HG03432 (cell line): Measurements from ENCODE around the gene CALD1.

Experiments used
- ATAC-seq: cut with Tn5 transposase; IDR thresholded peaks from one replicate; pipeline ENCODE4 v1.9.1; 2021; ENCODE audit warnings: mild to moderate bottlenecking, moderate library complexity; ENCODE audit not compliant: unreplicated experiment

CALD1 gene

DNA sequence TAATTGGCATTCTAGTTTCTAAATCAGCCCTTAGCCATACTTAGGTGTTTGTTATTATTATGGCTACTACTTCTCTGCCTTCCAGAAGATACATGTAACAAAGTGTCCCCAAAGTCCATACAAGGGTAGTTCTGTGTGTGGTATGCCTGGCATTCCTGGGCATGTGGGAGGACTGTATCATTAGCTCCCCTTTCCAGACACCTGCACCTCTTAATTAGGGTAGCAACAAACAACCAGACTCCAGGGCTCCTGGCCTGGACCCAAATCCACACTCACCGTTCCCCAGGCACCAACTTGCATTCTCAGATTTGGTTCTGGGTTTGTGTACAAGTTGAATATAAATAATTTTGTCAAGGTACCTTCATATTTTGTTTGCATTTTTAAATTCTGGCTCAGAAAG, 15.5 kb upstream of the CALD1 start:
- no peak for ATAC-seq

DNA sequence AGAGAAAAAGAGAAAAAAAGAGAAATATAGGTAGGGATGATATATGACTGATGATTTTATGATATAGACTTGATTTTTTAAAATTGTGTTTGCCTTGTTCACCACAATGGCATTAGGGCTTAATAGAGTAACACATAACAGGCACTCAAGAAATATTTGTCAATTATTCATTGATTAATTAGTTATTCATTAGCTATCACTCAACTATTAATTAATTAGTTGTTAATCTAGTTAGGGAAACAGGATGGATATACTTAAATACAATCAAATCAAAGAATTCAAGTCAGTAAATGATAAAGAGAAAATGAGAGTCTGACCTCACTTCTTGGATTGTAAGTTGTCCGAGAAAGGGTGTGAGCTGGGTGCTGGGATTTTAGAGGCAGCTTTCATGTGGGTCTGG, 15.1 kb upstream of the CALD1 start:
- ATAC-seq = no peak

DNA sequence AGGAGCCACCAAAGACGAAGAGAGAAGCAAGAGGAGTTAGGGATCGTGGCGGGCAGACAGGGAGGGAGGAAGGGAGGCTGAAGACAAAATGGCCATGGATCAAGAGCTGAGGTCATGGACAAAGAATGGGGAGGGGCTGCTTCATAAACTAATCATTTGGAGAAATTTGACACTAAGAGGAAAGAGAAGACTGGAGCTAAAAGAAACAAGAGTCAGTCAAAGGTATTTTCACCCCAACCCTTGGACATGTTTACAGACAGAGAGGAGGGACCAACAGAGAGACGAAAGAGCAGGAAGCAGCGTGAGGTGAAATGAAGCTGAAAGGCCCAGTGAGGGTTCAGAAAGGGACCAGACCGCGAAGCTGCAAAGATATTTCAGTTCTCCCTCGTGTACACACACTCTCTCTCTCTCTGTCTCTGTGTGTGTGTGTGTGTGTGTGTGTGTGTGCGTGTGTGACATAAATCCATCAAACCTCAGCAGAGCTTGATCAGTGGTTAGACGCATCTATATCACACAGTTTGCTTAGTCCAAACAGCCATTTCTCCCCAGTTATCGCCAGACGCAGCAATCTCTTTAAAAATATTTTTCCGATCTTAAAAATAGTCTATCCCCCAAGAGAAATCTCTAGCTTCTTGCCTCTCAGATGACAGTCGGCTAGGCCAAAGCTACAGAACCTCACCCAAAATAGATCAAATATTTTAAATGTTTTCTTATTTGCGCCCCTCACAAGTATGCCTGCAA, 12.5 kb upstream of the CALD1 start:
- ATAC-seq = peak; percentile 88

DNA sequence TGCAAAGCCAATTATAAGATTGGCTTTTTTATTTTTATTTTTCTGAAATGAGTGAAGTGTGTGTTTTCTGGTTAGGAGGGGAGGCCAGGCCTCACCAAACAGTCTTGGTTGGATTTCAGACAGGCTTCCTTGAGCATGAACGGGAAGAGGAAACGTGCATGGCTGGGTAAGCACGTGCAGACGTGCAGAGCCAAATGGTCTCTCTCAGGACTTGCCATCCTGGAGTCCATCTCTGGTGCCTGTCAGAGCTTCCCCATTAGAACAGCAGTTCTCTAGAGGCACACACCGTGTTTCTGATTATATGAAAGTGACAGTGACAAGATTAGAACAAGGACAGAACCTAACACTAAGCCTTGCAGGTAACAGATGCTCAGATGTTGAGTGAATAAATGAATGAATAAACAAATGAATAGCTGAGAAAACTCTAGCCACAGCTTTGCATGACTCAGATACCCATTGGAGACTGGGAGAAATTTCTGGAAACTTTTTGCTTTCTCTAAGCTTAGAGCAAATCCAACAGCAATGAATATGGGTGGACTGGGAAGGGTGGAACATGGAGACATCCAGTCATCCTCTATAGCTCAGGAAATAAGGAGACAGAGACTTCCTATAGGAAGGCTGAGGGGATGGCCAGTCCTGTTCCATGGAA, 11.8 kb upstream of the CALD1 start:
- ATAC-seq = peak; percentile 31

DNA sequence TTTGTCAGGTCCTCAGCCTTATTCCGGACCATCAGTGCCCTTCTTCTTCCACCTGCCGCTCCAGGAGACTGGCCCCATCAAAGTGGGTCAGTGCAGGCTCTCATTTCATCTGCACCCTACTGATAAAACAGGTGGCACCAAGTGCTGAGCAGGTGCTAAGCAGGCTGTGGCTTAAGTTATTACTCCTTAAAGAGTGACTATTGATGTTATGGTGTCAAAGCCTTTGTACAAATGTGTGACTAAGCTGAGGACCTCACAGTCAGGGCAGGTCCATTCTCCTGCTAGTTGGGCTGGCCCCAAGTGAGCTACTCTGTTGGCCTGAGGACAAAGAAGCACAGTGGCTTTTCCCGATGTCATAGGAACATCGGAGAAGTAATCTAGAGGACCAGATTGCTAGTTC, 11.2 kb upstream of the CALD1 start:
- no peak for ATAC-seq

DNA sequence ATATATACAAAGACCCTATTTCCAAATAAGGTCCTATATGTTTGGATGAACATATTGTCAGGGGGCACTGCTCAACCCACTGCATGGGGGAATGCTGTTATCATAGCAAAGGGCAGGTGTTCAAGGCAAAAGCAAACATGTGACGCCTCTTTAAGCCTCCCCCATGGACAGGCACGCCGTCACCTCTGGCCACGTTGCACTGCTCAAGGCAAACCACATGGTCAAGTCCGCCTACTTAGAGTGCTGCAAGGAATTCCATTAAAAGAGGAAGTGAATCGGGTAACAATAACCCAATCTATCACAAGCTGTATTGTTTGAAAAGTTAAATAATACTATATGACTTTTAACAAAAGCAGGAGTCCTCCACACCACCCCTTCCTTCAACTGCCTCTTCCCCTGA, 8.8 kb upstream of the CALD1 start:
- ATAC-seq = no peak

DNA sequence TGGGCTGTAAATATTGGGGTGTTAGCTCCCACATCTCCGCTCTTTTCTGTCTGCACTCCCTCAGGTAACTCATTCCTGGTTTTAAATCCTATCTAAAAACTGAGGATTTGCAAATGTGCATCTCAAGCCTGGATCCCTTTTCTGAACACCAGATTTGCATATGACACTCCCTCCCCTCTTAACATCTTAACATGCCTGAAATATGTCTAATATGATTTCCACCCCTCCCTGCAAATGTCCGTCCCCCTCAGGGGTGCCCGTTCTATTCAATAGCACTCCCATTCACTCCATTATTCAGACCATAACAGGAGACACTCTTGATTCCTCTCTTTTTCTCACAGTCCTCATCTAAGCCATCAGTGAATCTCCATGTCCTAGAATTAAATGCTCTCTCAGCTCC, 8.3 kb upstream of the CALD1 start:
- ATAC-seq = no peak

DNA sequence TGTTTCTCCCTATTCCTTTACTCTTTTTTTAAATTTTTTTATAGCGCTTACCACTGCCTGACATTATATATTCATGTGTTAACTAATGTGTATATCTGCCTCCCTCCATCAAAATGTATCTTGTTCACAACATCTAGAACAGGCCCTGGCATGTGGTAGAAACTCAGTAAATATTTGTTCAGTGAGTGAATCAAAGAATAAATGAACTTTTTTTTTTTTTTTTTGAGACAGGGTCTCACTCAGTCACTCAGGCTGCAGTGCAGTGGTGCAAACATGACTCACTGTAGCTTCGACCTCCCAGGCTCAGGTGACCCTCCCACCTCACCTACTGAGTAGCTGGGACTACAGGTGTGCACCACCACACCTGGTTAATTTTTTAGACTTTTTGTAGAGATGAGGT, 7.5 kb upstream of the CALD1 start:
- ATAC-seq = no peak

DNA sequence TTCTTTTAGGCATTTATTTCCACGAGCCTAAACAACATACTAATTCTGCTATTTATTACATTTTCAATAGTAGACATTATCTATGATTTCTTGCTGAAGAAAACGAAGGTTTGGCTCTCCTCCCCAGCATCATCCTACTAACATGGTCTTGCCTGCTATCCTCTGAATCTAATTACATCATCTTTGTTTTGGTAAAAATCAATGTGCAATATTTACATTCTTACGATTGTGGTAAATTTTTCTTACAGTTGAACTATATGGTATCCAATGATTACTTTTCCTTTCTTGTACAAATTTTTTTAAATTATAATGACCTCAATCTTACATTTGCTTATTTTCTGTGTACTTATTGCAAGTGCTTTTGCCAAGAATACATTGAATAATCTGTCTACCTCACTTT, 7.0 kb upstream of the CALD1 start:
- ATAC-seq = no peak

DNA sequence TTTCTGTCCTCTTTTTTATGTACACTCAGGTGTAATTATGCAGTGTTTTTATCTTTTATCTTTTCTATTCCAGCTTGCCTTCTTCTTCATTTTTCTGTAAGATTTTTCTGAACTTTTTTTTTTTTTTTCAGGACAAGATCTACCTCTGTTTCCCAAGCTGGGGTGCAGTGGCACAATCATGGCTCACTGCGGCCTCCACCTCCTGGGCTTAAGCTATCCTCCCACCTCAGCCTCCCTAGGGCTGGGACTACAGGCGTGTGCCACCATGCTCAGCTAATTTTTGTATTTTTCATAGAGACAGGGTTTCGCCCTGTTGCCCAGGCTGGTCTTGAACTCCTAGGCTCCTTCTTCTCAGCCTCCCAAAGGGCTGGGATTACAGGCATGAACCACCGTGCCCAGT, 6.3 kb upstream of the CALD1 start:
- ATAC-seq = no peak

DNA sequence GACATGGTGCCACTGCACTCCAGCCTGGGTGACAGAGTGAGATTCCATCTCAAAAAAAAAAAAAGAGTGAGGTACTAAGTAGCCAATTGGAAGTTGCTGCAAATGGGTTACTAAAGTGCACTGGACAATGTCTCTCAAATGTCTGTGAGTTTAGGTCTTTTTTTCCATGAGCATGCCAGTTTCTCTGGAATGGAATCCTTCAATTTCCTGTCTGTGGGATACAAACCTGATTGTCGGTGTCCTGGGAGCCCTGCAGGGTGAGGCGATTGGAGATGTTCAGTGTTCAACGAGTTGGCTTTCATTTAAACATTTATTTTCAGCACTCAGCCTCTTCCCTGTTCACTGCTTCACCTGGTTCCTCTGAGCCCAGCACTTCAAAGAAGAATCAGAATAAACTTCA, 5.3 kb upstream of the CALD1 start:
- ATAC-seq = no peak

DNA sequence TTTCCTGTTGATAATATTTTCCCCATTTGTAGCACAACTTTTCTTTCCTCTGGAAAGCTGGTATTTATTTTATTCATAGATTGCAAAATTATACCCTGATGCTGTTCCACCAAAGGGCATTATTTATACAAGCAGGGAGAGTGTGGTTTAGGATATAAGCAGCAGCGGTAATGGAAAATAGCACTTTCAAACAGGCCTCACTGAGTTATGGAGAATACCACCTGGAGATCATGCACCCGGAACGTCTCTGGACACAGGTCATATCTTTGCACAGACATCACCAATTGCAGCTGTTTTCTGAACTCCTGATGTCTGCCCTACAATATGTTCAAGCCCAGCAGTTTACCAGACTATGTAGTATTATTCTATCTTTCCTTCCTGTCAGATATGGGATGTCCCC, 2.0 kb upstream of the CALD1 start:
- no peak for ATAC-seq

DNA sequence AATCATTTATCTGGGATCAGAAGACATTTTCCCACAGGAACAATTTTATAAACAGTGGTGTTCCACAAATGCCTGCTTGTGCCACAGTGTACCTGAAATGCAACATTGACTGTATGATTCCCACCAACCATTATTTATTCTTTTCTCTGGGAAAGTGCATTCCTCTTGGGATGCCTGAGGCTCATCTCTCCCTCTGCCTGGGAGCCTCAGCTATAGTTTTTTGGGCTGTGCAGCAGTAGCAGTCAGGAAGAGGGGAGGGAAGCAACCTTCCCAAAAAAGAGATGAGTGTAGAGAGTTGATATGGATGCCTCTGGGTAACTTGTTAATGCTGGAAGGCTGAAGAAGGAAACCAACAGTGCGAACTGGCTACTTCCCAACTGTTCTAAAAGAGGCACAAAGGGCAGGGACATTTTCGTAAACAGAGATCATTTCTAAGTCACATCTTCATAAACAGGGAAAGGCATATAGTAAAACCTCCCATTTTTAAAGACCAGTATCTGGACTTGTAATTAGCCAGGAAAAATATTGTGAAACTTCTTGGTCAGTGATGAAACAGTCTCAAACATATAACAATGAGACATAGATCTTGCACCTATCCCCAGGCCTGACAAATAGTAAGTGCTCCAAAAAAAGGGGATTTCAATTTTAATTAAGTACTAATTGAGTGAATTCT, 1.4 kb upstream of the CALD1 start:
- no peak for ATAC-seq

DNA sequence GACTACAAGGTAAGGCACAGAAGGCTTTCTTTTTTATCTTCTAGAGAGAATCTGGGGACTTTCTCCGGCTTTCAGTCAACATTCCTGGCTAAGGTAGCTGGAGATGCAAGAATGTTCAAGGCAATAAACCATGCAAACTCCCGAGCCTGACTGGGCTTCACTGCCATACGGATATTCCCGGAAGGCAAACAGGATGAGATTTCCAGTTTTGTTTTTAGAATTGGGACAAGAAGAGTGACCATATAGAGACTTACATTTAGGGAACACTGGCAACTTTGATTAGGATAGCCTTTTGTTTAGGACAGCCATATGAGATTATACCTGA, 269 bp downstream of the CALD1 start:
- no peak for ATAC-seq

DNA sequence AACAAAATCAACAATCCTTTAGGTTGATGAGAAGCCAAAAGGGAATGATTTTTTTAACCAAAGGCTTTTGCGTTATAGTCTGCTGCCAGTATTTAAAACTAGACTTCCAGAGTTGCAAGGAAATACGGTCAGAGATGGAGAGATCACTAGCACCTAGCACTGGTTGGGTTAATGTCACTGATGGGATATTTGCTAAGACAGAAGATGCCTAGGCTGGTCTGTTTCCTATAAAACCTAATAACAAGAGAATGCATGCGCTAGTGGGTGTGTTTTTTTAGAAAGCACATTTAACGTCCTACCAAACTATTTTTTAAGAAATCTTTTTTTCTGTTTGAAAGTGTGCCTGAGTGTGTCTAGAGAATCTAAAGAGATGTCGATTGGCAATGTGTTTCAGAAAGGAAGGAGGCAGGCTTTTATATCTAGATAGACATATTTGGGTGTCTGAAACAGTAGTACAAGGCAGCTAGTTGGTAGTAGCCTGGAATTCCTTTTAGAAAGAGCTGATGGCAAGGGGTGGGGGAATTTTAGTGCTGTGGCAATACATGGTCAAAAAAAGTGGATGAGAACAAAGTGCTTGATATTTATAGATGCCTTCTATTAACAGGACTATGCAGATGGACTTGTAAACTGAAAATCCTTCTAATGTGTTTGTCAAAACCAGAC, 863 bp downstream of the CALD1 start:
- no peak for ATAC-seq

DNA sequence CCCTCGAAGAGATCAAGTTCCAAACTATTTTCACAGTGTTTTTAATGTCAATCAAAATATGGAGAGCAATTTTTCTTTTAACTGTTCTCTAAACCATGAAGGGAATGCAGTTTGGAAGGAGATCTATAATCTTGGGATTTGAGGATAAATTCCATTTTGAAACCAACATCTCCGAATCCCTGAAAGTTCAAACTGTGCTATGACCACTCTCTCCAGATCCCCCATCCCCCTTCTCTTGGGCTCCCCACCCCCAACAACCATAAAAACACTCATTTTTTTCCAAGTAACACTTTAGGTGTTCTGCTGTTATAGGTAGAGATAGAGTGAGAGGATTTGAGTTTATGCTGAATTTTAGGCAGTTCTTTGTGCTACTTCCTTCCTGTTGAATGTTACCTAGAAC, 1.7 kb downstream of the CALD1 start:
- no peak for ATAC-seq

DNA sequence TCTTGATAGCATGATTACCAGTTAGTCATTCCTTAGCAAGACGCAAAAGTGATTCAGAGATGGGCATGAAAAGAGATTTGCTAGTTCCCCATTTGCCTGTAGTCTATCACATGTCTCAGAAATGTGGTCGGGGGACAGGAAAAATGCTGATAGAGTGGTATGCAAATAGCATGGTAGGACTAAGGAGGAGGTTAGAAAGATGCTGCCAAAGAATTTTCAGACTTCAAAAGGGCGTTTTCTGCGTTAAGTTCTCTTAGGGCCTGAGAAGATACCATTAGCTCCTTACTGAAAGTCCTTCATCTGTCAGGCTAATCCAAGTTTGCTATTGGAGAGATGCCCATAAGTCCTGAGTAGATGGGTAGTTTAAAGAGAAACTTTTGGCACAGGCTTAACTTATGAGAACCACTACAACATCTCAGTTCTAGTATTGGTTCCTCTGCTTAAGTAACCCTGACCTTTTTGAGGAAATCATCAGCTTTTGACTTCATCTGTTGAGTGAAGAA, 2.7 kb downstream of the CALD1 start:
- ATAC-seq = peak; percentile 56

DNA sequence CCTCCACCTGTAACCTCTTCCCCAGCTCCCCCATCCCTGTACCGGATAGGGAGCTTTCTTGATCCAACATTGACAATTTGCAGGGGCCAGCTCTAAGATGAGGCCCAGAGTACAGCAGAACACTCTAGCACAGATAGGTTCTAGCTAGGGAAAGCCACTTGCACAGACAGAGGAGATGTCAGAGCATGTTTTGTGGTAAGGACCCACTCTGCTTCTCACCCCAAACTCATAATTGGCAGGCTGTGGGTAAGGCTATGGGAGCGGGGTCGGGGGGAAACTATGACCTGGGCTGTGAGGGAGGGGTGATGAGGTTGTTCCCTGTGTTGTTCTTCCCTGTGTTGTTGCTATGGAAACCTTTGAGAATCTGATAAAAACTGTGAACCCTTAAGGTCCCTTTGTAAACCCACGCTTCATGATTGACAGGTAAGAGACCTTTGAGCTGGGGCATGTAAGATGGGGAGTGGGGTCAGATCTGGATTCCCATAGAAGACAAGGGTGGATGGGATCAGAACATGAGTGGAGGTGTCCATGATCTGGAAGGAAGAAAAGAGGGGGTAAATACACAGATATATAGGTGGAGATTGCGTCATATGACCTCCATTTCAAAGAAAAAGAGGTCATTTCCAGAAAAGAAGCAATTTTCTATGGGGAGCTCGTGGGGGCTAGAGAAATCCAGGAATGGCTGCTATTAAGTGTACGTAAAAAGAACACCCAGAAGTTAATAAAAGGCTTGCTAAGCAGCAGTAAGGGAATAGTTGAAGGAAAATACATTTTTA, 4.0 kb downstream of the CALD1 start:
- no peak for ATAC-seq

DNA sequence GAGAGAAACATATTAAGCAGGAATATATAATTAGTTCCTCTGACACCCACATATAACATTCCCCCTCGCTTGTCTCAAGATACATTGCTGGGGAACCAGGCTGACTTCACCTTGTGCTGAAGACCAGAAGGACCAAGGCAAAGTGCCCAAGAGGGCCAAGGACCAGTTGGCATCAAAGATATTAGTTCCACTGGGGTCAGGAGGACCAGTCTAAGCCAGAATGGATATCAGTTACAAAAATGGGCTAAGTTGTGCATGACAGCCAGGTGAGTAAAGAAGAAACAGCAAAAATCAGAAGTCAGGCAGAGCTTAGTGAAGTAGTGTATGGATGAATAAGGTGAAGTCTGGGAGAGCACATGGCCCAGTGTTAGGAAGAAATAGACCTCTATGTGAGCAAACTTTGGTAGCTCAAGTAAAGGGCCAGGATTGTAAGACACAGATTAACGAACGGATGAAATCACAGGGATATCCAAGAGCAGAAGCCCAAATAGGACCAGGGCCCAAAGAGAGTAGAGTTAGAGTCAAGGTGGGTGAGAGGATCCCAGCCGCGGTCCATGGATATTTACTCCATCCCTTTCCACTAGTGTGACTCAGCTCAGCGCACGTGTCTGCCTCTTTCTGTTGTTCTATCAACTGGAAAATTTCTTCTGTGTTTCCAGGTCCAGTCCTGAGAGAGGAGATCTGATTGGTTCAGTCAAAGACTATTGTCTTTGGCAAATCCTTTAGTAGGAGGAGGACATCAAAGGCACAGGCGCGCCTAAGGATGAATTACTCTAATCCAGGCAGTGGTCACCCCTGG, 5.0 kb downstream of the CALD1 start:
- ATAC-seq = no peak

DNA sequence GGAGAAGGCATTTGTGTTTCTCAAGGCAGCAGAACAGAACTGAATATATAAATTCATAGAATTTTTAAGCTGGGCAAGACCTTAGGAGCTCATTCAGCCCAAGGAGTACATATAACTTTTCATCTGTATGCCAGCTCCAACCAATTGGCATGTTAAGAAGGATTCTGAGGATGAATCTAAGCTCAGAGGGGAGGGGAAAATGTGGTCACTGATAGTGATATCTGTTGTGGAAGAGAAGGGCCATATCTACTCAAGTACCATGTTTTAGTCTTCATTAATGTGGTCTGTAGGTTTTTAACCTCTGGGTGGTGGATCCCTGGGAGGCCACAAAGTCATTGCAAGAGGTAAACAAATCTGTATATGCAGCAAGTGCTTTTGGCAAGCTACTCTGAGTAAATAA, 6.4 kb downstream of the CALD1 start:
- ATAC-seq = no peak
